Muscle layer of duodenum (tissue), 2 donors: ENCODE data around the gene SDHB.

Experiments used
- H3K27ac ChIP-seq: one replicate; pipeline ENCODE4 v1.7.0; 2013; ENCODE audit warnings: mild to moderate bottlenecking, low read length
- H3K27me3 ChIP-seq: one replicate; pipeline ENCODE4 v1.7.0; 2013; ENCODE audit warnings: low read depth, mild to moderate bottlenecking, control low read depth, low read length
- H3K36me3 ChIP-seq, 2 donors: one replicate each; pipeline ENCODE4 v1.7.0; 2013; ENCODE audit warnings: low read length in 2 of 2, control low read depth in 1 of 2, mild to moderate bottlenecking in 1 of 2; ENCODE audit not compliant: insufficient read depth in 2 of 2, control insufficient read depth in 1 of 2
- H3K4me1 ChIP-seq, 2 donors: one replicate each; pipeline ENCODE4 v1.7.0; 2013; ENCODE audit warnings: low read length in 2 of 2, mild to moderate bottlenecking in 2 of 2, control low read depth in 1 of 2, moderate library complexity in 1 of 2; ENCODE audit not compliant: insufficient read depth in 2 of 2, control insufficient read depth in 1 of 2
- H3K4me3 ChIP-seq, 2 donors: one replicate each; pipeline ENCODE4 v1.7.0; 2013; ENCODE audit warnings: low read length in 2 of 2, low read depth in 1 of 2, mild to moderate bottlenecking in 1 of 2
- H3K9me3 ChIP-seq, 2 donors: one replicate each; pipeline ENCODE4 v1.7.0; 2013; ENCODE audit warnings: low read length in 2 of 2, control low read depth in 1 of 2, mild to moderate bottlenecking in 1 of 2; ENCODE audit not compliant: control insufficient read depth in 1 of 2
- donor health status: healthy.

The SDHB gene

DNA sequence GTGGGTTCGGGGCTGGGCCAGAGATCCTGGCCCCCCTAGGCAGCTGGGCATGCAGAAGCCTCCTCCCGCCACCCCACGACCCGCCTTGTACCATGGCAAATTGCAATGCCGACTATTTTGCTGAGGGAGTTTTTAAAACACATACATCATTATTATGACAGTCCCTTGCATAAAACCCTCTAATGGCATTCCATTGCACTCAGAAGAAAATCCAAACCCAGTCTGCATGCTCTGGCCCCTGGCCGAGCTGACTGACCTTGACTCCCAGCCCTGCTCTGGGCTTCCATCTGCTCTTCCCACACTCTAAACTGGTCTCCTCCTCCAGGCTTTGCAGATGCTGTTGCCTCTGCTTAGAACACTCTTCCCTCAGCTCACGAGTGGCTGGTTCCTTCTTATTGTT is 37.4 kb upstream of the SDHB start:
- Histone ChIP-seq H3K9me3 (no peaks in the 10 kb centered on the region), H3K27ac (no peak overlapping the region), H3K27me3 (no peaks in the 10 kb centered on the region), H3K4me3 (no peak overlapping the region), H3K36me3 (no peaks in the 10 kb centered on the region), H3K4me1 (no peaks in the 10 kb centered on the region)

- Histone ChIP-seq H3K36me3 (no peaks in the 10 kb centered on the region), H3K27me3 (no peaks in the 10 kb centered on the region), H3K4me3 (no peak overlapping the region), H3K4me1 (no peaks in the 10 kb centered on the region), H3K9me3 (no peaks in the 10 kb centered on the region), H3K27ac (no peak overlapping the region)
Observed at GRCh38 chr1:17089506-17089905, 35.7 kb upstream of the SDHB start.

GRCh38 chr1:17086751-17087150 is 32.9 kb upstream of the SDHB start:
- Histone ChIP-seq H3K4me3 (no peak overlapping the region), H3K27me3 (no peaks in the 10 kb centered on the region), H3K4me1 (no peaks in the 10 kb centered on the region), H3K36me3 (no peaks in the 10 kb centered on the region), H3K27ac (no peak overlapping the region), H3K9me3 (no peaks in the 10 kb centered on the region)

GRCh38 chr1:17084787-17085186 is 31.0 kb upstream of the SDHB start:
- Histone ChIP-seq H3K27ac (no peak overlapping the region), H3K4me3 (no peak overlapping the region), H3K4me1 (no peaks in the 10 kb centered on the region), H3K36me3 (no peaks in the 10 kb centered on the region), H3K9me3 (no peaks in the 10 kb centered on the region), H3K27me3 (no peaks in the 10 kb centered on the region)

GRCh38 chr1:17082761-17083160 is 28.9 kb upstream of the SDHB start:
- H3K27ac ChIP-seq: no peak overlapping the region
- no peaks in the 10 kb centered on the region for H3K27me3 ChIP-seq
- no peaks in the 10 kb centered on the region for H3K36me3 ChIP-seq
- H3K4me3 ChIP-seq: no peak overlapping the region
- H3K9me3 ChIP-seq: no peaks in the 10 kb centered on the region
- H3K4me1 ChIP-seq: no peaks in the 10 kb centered on the region

- no peak overlapping the region for H3K27ac ChIP-seq
Observed at GRCh38 chr1:17081439-17081838, 27.6 kb upstream of the SDHB start.

DNA sequence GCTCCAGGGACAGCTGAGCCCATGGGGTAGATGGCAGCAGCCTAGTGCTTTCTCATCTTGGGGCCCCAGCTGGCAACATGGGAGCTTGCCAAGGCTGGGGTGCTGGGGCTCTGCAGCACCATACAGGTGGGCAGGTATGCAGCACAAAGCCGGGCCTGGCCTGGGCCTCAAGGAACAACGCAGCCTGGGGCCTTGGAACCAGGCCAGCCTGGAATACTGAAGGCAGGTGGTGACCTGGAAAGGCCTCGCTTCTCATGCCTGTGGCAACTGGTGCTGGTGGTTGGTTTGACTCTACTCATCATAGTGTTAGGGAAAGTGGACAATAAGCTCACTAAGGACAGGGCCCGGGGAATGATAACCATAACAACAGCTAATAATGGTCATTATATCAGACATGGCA is 27.0 kb upstream of the SDHB start:
- Histone ChIP-seq H3K4me3 (no peak overlapping the region), H3K36me3 (no peaks in the 10 kb centered on the region), H3K4me1 (no peaks in the 10 kb centered on the region), H3K27me3 (no peaks in the 10 kb centered on the region), H3K9me3 (no peaks in the 10 kb centered on the region), H3K27ac (no peak overlapping the region)

More at GRCh38 chr1:17081439-17081838, 27.6 kb upstream of the SDHB start:
- no peaks in the 10 kb centered on the region for H3K27me3 ChIP-seq
- no peaks in the 10 kb centered on the region for H3K4me1 ChIP-seq
- H3K36me3 ChIP-seq: no peaks in the 10 kb centered on the region
- no peak overlapping the region for H3K4me3 ChIP-seq
- H3K9me3 ChIP-seq: no peaks in the 10 kb centered on the region

DNA sequence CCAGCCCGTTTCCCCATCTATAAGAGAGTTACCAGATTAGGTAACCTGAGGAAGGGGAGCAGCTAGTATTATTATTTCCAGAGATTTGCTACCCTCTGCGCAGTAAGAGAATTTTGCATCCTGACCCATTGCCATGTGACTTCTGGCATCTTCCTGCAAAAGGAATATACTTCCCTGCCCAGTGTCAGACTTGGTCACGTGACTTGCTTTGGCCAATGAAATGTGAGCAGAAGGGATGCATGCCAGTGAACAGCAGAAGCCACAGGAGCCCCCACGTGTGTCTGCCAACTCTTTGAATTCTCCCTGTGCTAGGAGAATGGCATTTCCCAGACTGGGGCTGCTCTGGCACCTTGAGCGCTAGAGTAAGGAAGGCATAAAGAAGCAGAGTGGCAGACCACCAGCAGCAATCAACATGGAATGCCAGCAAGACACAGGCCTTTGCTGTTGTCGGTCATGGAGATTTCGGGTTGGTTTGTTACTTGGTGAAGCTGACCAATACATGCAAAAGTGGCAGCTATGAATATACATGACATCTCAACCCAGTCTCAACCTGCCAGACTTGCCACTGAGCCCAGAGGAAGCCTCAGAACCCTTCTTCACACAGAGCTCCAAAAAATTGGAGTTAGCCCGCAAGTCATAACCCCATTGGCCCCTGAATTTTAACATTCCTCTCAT is 26.4 kb upstream of the SDHB start:
- Histone ChIP-seq H3K36me3 (no peaks in the 10 kb centered on the region), H3K4me1 (no peaks in the 10 kb centered on the region), H3K27ac (no peak overlapping the region), H3K4me3 (no peak overlapping the region), H3K9me3 (no peaks in the 10 kb centered on the region), H3K27me3 (no peaks in the 10 kb centered on the region)

GRCh38 chr1:17078991-17079868 is 25.4 kb upstream of the SDHB start:
- H3K4me3 ChIP-seq: no peak overlapping the region
- no peaks in the 10 kb centered on the region for H3K9me3 ChIP-seq
- H3K36me3 ChIP-seq: no peaks in the 10 kb centered on the region
- H3K27me3 ChIP-seq: no peaks in the 10 kb centered on the region
- H3K4me1 ChIP-seq: no peaks in the 10 kb centered on the region
- H3K27ac ChIP-seq: no peak overlapping the region

GRCh38 chr1:17075470-17076255 is 21.8 kb upstream of the SDHB start:
- no peaks in the 10 kb centered on the region for H3K9me3 ChIP-seq
- no peak overlapping the region for H3K27ac ChIP-seq
- H3K27me3 ChIP-seq: no peaks in the 10 kb centered on the region
- no peaks in the 10 kb centered on the region for H3K4me1 ChIP-seq
- H3K4me3 ChIP-seq: no peak overlapping the region
- no peaks in the 10 kb centered on the region for H3K36me3 ChIP-seq

DNA sequence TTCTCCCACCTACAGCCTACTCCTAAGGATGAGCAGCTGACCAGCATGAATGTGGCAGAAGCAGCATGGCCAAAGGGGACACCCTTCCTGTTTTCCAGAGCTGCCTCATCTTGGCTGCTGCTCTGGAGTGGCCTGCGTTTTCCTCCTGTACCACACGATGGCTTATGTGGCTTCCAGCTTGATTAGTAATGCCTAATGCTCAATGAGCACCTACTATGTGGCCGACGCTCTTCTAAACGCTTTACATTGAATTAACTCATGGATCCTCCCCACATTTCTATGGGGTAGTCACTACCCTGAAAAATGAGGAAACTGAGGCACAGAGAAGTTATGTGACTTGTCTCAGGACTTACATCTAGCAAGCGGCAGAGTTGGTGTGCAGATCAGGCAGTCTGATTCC is 18.0 kb upstream of the SDHB start:
- Histone ChIP-seq H3K9me3 (no peaks in the 10 kb centered on the region), H3K27ac (no peak overlapping the region), H3K4me1 (no peaks in the 10 kb centered on the region), H3K4me3 (no peak overlapping the region), H3K27me3 (no peaks in the 10 kb centered on the region), H3K36me3 (no peaks in the 10 kb centered on the region)
